ENCODE measurements around the gene OXNAD1.

OXNAD1 gene

GRCh38 chr3:16239780-16240179 lies 25.2 kb upstream of the OXNAD1 start:
- H3K4me3 ChIP-seq (ENCODE audit: low read length), result no peak overlapping the region
- no peak for TF ChIP-seq ZNF274 (IDR thresholded peaks at IDR 0.05; ENCODE audit: low read depth, low read length)

GRCh38 chr3:16240229-16241023 lies 24.6 kb upstream of the OXNAD1 start:
- no peak for TF ChIP-seq ZNF274 (IDR thresholded peaks at IDR 0.05; ENCODE audit: low read depth, low read length)
- H3K4me3 ChIP-seq (ENCODE audit: low read length), result no peak overlapping the region

- TF ChIP-seq ZNF274 (IDR thresholded peaks at IDR 0.05; ENCODE audit: low read depth, low read length), result no peak
- no peak overlapping the region for H3K4me3 ChIP-seq (ENCODE audit: low read length)
Measured at GRCh38 chr3:16241225-16241624, 23.8 kb upstream of the OXNAD1 start.

GRCh38 chr3:16242177-16242576 lies 22.8 kb upstream of the OXNAD1 start:
- TF ChIP-seq ZNF274 (IDR thresholded peaks at IDR 0.05; ENCODE audit: low read depth, low read length), result no peak
- no peak overlapping the region for H3K4me3 ChIP-seq (ENCODE audit: low read length)

- H3K4me3 ChIP-seq (ENCODE audit: low read length), result no peak overlapping the region
- no peak for TF ChIP-seq ZNF274 (IDR thresholded peaks at IDR 0.05; ENCODE audit: low read depth, low read length)
Measured at GRCh38 chr3:16243706-16244490, 21.1 kb upstream of the OXNAD1 start.

GRCh38 chr3:16245609-16246008 lies 19.4 kb upstream of the OXNAD1 start:
- no peak for TF ChIP-seq ZNF274 (IDR thresholded peaks at IDR 0.05; ENCODE audit: low read depth, low read length)
- no peak overlapping the region for H3K4me3 ChIP-seq (ENCODE audit: low read length)

- no peak overlapping the region for H3K4me3 ChIP-seq (ENCODE audit: low read length)
- no peak for TF ChIP-seq ZNF274 (IDR thresholded peaks at IDR 0.05; ENCODE audit: low read depth, low read length)
Measured at GRCh38 chr3:16247282-16248061, 17.5 kb upstream of the OXNAD1 start.

GRCh38 chr3:16248556-16248955 lies 16.5 kb upstream of the OXNAD1 start:
- TF ChIP-seq ZNF274 (IDR thresholded peaks at IDR 0.05; ENCODE audit: low read depth, low read length), result no peak

GRCh38 chr3:16249336-16249735 lies 15.7 kb upstream of the OXNAD1 start:
- no peak for TF ChIP-seq ZNF274 (IDR thresholded peaks at IDR 0.05; ENCODE audit: low read depth, low read length)
- no peak overlapping the region for H3K4me3 ChIP-seq (ENCODE audit: low read length)

More at GRCh38 chr3:16248556-16248955, 16.5 kb upstream of the OXNAD1 start:
- H3K4me3 ChIP-seq (ENCODE audit: low read length), result no peak overlapping the region

- H3K4me3 ChIP-seq (ENCODE audit: low read length), result no peak overlapping the region
- no peak for TF ChIP-seq ZNF274 (IDR thresholded peaks at IDR 0.05; ENCODE audit: low read depth, low read length)
Measured at GRCh38 chr3:16249886-16250285, 15.1 kb upstream of the OXNAD1 start.

GRCh38 chr3:16251316-16252085 lies 13.5 kb upstream of the OXNAD1 start:
- no peak for TF ChIP-seq ZNF274 (IDR thresholded peaks at IDR 0.05; ENCODE audit: low read depth, low read length)
- H3K4me3 ChIP-seq (ENCODE audit: low read length), result no peak overlapping the region

- TF ChIP-seq ZNF274 (IDR thresholded peaks at IDR 0.05; ENCODE audit: low read depth, low read length), result no peak
Measured at GRCh38 chr3:16252243-16252978, 12.6 kb upstream of the OXNAD1 start.

GRCh38 chr3:16252988-16253387 lies 12.0 kb upstream of the OXNAD1 start:
- no peak for TF ChIP-seq ZNF274 (IDR thresholded peaks at IDR 0.05; ENCODE audit: low read depth, low read length)
- no peak overlapping the region for H3K4me3 ChIP-seq (ENCODE audit: low read length)

More at GRCh38 chr3:16252243-16252978, 12.6 kb upstream of the OXNAD1 start:
- no peak overlapping the region for H3K4me3 ChIP-seq (ENCODE audit: low read length)

Measured in GM08714 (cell line).